ENCODE measurements around the gene NFYB. TPM values are rescaled to one million over a fixed set of nuclear protein-coding genes. Genes with fewer than 3 reads are reported as not detected.
A peak's percentile ranks its signal among the peaks of the same experiment; 100 is the strongest.

The NFYB gene
- total RNA-seq, 3 donors from 2014 or later (not counting 1 experiment from before 2014, with no cell fraction given) = 13.3 to 17.4 (median 13.6) TPM

DNA sequence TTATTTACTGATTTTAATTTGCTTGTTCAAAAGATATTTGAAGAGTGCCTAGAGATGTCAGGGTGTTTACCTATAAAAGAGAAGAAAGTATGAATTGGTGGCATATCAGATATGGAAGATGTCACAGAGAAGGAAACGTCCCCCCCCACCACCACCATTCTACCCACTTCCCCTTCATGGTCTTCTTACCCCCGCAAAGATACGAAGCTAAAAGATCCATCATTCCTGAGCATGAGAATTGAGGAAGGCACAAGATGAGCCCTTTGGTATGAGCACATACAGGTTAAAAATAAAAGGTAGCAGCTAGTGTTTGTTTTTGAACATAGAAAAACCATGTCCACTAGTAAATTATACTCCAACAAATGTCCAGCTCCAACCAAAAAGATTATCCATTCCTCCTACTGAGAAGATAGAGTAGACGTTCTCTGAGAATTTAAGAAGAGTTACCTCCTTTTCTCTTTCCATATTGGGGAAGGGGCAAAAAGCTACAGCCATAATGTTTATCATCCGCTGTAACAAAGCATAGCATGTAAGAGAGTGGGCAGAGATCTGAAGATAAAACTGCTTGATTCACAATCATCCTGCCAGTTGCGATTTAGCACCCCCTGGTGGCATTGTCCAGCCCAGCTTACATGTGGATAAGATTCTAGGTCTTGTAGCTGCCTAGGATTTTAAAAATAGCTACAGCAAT lies 29.1 kb downstream of the NFYB start:
- Mint-ChIP-seq H3K36me3 (no peaks in the 10 kb centered on the region), H3K27me3 (ENCODE audit: low read depth in 2 of 2) (no peaks in the 10 kb centered on the region), H3K9me3 (no peaks in the 10 kb centered on the region), H3K4me3 (peak overlapping the region; percentile 43), H3K4me1 (peaks cover 16 to 18% of the 10 kb centered on the region in 2 donors), H3K27ac (peak overlapping the region in 1 of 2 donors; percentile 44)
- peak; percentile 72 to 92 for DNase-seq
- intact Hi-C loops (cut with micrococcal nuclease) = loop anchor here (1.0 kb wide), 2 partner anchors 52 to 231 kb away; no protein-coding TSS in a partner anchor
- Histone ChIP-seq H3K4me1 (ENCODE audit: control insufficient read depth, insufficient read depth, low read length) (no peaks in the 10 kb centered on the region), H3K27me3 (ENCODE audit: control insufficient read depth, insufficient read depth, low read length) (no peaks in the 10 kb centered on the region), H3K4me3 (ENCODE audit: low read length) (no peak overlapping the region), H3K27ac (ENCODE audit: low read length) (no peak overlapping the region), H3K9me3 (ENCODE audit: control insufficient read depth, insufficient read depth, low read length) (no peaks in the 10 kb centered on the region), H3K36me3 (ENCODE audit: control insufficient read depth, insufficient read depth, low read length) (peaks cover 13% of the 10 kb centered on the region)
- TF ChIP-seq, protein P1, sequence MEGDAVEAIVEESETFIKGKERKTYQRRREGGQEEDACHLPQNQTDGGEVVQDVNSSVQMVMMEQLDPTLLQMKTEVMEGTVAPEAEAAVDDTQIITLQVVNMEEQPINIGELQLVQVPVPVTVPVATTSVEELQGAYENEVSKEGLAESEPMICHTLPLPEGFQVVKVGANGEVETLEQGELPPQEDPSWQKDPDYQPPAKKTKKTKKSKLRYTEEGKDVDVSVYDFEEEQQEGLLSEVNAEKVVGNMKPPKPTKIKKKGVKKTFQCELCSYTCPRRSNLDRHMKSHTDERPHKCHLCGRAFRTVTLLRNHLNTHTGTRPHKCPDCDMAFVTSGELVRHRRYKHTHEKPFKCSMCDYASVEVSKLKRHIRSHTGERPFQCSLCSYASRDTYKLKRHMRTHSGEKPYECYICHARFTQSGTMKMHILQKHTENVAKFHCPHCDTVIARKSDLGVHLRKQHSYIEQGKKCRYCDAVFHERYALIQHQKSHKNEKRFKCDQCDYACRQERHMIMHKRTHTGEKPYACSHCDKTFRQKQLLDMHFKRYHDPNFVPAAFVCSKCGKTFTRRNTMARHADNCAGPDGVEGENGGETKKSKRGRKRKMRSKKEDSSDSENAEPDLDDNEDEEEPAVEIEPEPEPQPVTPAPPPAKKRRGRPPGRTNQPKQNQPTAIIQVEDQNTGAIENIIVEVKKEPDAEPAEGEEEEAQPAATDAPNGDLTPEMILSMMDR (IDR thresholded peaks at IDR 0.05) = peak; percentile 86
- peak; percentile 89 to 98 (median 95) for ATAC-seq
- WGBS (ENCODE audit: insufficient coverage) = 13% methylated on average over 3 of the region's 6 CpGs

DNA sequence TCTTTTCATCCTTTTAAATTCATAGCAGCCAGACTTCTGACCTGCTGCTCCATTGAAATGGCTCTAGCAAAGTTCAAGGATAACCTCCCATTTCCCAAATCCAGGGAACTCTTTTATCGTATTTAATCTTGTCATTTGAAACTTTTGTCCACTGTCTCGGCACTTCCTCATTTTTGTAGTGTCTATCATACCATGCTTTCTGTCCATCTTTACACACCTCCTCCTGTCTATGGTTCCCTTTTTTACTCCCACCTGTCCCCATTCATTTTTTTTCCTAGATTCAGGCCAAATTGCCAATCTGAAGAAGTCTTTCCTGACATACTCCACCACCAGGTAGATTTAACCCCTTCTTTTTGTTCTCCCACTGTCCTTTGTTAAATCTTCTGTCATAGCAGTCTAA lies 31.0 kb downstream of the NFYB start:
- H3K4me3 Mint-ChIP-seq = no peak overlapping the region
- intact Hi-C loops (cut with micrococcal nuclease) = no loop called here
- no peaks in the 10 kb centered on the region for H3K9me3 Mint-ChIP-seq
- no peaks in the 10 kb centered on the region for H3K27me3 Mint-ChIP-seq (ENCODE audit: low read depth in 2 of 2)
- no peaks in the 10 kb centered on the region for H3K36me3 Mint-ChIP-seq
- Histone ChIP-seq H3K4me3 (ENCODE audit: low read length) (no peak overlapping the region), H3K36me3 (ENCODE audit: control insufficient read depth, insufficient read depth, low read length) (peaks cover 25% of the 10 kb centered on the region), H3K27me3 (ENCODE audit: control insufficient read depth, insufficient read depth, low read length) (no peaks in the 10 kb centered on the region), H3K4me1 (ENCODE audit: control insufficient read depth, insufficient read depth, low read length) (no peaks in the 10 kb centered on the region), H3K9me3 (ENCODE audit: control insufficient read depth, insufficient read depth, low read length) (no peaks in the 10 kb centered on the region), H3K27ac (ENCODE audit: low read length) (no peak overlapping the region)
- peaks cover 16 to 18% of the 10 kb centered on the region in 2 donors for H3K4me1 Mint-ChIP-seq
- no peak for DNase-seq
- WGBS (ENCODE audit: insufficient coverage) = 93% methylated on average over 2 of the region's 2 CpGs
- no peak for ATAC-seq
- H3K27ac Mint-ChIP-seq = no peak overlapping the region
- TF ChIP-seq, protein P1 (IDR thresholded peaks at IDR 0.05) = no peak

- Mint-ChIP-seq H3K4me3 (no peak overlapping the region), H3K27me3 (ENCODE audit: low read depth in 2 of 2) (no peaks in the 10 kb centered on the region), H3K27ac (no peak overlapping the region), H3K9me3 (no peaks in the 10 kb centered on the region), H3K4me1 (peaks cover 10 to 12% of the 10 kb centered on the region in 2 donors), H3K36me3 (no peaks in the 10 kb centered on the region)
- no peak for ATAC-seq
- TF ChIP-seq, protein P1 (IDR thresholded peaks at IDR 0.05) = no peak
- Histone ChIP-seq H3K9me3 (ENCODE audit: control insufficient read depth, insufficient read depth, low read length) (no peaks in the 10 kb centered on the region), H3K4me3 (ENCODE audit: low read length) (no peak overlapping the region), H3K27me3 (ENCODE audit: control insufficient read depth, insufficient read depth, low read length) (no peaks in the 10 kb centered on the region), H3K36me3 (ENCODE audit: control insufficient read depth, insufficient read depth, low read length) (peaks cover 25% of the 10 kb centered on the region), H3K27ac (ENCODE audit: low read length) (no peak overlapping the region), H3K4me1 (ENCODE audit: control insufficient read depth, insufficient read depth, low read length) (no peaks in the 10 kb centered on the region)
- DNase-seq = no peak
- intact Hi-C loops (cut with micrococcal nuclease) = no loop called here
These were observed 32.5 kb downstream of the NFYB start for GRCh38 chr12:104105461-104105860.

- H3K4me3 Mint-ChIP-seq = no peak overlapping the region
- ATAC-seq (no peak), DNase-seq (no peak)
- H3K4me1 ChIP-seq (ENCODE audit: control insufficient read depth, insufficient read depth, low read length) = no peaks in the 10 kb centered on the region
- H3K4me3 ChIP-seq (ENCODE audit: low read length) = no peak overlapping the region
- H3K9me3 Mint-ChIP-seq = no peaks in the 10 kb centered on the region
- peaks cover 66% of the 10 kb centered on the region for H3K36me3 ChIP-seq (ENCODE audit: control insufficient read depth, insufficient read depth, low read length)
- peaks cover 29% of the 10 kb centered on the region for H3K36me3 Mint-ChIP-seq
- no peaks in the 10 kb centered on the region for H3K27me3 Mint-ChIP-seq (ENCODE audit: low read depth in 2 of 2)
- H3K9me3 ChIP-seq (ENCODE audit: control insufficient read depth, insufficient read depth, low read length) = no peaks in the 10 kb centered on the region
- H3K27ac Mint-ChIP-seq = no peak overlapping the region
- intact Hi-C loops (cut with micrococcal nuclease) = no loop called here
- no peak overlapping the region for H3K27ac ChIP-seq (ENCODE audit: low read length)
- TF ChIP-seq, protein P1 (IDR thresholded peaks at IDR 0.05) = no peak
- H3K4me1 Mint-ChIP-seq = no peaks in the 10 kb centered on the region
- no peaks in the 10 kb centered on the region for H3K27me3 ChIP-seq (ENCODE audit: control insufficient read depth, insufficient read depth, low read length)
- no CpG with 5 or more reads among the region's 2 CpGs for WGBS (ENCODE audit: insufficient coverage)
These were observed 40.1 kb downstream of the NFYB start for GRCh38 chr12:104097954-104098353.

Data from natural killer cell (primary cell).